Measurements from ENCODE around the gene ABCB8.
"Not testable (repeated sequence)": the region's sequence is repeated elsewhere in the genome, so short reads cannot be mapped to it uniquely, and the experiment has no call there.

ABCB8 gene

DNA sequence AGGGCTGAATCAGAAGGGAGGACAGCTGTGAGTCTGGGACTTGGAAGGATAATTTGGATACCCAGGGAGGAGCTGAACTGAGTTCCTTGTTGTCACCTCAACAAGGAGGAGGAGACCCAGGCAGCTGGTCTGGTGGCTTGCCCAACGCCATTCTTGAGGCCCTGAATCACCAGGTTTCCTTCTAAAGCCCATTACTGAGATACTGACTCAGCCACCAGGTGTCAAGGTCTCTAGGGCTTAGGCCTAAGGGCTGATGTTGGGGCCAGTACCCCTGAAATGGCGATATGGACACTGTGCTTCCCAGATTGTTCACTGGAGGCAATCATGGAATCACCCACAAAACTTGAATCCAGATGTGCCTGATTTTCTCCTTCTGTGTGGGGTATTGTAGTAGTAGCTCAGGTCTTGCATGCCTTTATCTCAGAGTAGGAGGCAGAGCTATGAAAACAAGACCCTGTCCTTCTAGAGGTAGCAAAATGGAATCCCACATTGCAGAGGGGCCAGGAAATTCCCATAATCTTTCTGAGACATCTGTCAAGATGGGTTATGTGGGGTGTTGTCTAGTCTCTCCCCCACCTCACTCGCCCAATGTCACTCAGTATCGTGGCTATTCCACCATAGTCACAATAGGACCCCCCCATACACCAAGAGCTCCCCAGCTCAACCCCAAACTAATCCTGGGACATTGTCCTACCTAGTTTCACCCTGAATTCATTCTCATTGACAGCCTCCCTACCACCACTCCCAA is 2.2 kb upstream of the ABCB8 start:
- no peak overlapping the region for H3K4me3 ChIP-seq (ENCODE audit: low read depth, low read length)
- TF ChIP-seq, protein P1, sequence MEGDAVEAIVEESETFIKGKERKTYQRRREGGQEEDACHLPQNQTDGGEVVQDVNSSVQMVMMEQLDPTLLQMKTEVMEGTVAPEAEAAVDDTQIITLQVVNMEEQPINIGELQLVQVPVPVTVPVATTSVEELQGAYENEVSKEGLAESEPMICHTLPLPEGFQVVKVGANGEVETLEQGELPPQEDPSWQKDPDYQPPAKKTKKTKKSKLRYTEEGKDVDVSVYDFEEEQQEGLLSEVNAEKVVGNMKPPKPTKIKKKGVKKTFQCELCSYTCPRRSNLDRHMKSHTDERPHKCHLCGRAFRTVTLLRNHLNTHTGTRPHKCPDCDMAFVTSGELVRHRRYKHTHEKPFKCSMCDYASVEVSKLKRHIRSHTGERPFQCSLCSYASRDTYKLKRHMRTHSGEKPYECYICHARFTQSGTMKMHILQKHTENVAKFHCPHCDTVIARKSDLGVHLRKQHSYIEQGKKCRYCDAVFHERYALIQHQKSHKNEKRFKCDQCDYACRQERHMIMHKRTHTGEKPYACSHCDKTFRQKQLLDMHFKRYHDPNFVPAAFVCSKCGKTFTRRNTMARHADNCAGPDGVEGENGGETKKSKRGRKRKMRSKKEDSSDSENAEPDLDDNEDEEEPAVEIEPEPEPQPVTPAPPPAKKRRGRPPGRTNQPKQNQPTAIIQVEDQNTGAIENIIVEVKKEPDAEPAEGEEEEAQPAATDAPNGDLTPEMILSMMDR (IDR thresholded peaks at IDR 0.05; ENCODE audit: low read depth, low read length, missing control alignments) = no peak
- DNase-seq (ENCODE audit: low read depth) = no peak

DNA sequence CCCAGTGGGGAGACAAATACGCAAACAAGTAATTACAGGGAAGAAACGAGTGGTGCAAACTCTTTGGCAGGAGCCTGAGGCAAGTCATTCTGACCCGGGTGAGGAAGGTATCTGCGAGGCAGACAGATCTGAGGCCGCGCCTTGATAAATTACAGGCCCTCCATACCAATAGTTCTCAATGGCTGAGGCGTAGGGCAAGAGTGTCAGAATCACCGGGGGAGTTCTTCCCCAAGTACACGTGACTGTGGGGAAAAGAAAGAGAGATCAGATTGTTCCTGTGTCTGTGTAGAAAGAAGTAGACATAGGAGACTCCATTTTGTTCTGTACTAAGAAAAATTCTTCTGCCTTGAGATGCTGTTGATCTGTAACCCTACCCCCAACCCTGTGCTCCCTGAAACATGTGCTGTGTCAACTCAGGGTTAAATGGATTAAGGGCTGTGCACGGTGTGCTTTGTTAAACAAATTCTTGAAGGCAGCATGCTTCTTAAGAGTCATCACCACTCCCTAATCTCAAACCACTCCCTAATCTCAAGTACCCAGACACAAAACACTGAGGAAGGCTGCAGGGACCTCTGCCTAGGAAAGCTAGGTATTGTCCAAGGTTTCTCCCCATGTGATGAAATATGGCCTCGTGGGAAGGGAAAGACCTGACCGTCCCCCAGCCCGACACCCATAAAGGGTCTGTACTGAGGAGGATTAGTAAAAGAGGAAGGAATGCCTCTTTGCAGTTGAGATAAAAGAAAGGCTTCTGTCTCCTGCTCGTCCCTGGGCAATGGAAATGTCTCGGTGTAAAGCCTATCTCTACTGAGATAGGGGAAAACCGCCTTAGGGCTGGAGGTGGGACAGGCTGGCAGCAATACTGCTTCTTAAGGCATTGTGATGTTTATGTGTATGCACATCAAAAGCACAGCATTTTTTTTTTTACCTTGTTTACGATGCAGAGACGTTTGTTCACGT is 1.2 kb upstream of the ABCB8 start:
- not testable (repeated sequence) for DNase-seq (ENCODE audit: low read depth); H3K4me3 ChIP-seq (ENCODE audit: low read depth, low read length)

DNA sequence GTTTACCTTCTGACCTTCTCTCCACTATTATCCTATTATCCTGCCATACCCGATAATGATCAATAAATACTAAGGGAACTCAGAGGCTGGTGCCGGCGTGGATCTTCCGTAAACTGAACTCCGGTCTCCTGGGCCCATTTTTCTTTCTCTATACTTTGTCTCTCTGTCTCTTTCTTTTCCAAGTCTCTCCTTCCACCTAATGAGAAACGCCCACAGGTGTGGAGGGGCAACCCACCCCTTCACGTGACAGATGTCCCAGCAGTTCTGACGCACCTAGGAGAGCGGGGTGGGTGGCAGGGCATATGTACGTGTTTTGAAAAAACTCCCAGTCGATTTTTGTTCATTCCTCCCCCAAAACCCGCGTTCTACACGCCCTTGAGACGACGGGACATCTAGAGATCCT is 521 bp upstream of the ABCB8 start:
- peak overlapping the region; percentile 64 for H3K4me3 ChIP-seq (ENCODE audit: low read depth, low read length)
- not testable (repeated sequence) for DNase-seq (ENCODE audit: low read depth)

GRCh38 chr7:151028948-151029501 is 775 bp downstream of the ABCB8 start:
- no peak for DNase-seq (ENCODE audit: low read depth)
- peak overlapping the region; percentile 82 for H3K4me3 ChIP-seq (ENCODE audit: low read depth, low read length)
- TF ChIP-seq, protein P1 (IDR thresholded peaks at IDR 0.05; ENCODE audit: low read depth, low read length, missing control alignments) = no peak

GRCh38 chr7:151031011-151031410 is 2.8 kb downstream of the ABCB8 start:
- no peak overlapping the region for H3K4me3 ChIP-seq (ENCODE audit: low read depth, low read length)
- DNase-seq (ENCODE audit: low read depth) = no peak
- TF ChIP-seq, protein P1 (IDR thresholded peaks at IDR 0.05; ENCODE audit: low read depth, low read length, missing control alignments) = no peak

DNA sequence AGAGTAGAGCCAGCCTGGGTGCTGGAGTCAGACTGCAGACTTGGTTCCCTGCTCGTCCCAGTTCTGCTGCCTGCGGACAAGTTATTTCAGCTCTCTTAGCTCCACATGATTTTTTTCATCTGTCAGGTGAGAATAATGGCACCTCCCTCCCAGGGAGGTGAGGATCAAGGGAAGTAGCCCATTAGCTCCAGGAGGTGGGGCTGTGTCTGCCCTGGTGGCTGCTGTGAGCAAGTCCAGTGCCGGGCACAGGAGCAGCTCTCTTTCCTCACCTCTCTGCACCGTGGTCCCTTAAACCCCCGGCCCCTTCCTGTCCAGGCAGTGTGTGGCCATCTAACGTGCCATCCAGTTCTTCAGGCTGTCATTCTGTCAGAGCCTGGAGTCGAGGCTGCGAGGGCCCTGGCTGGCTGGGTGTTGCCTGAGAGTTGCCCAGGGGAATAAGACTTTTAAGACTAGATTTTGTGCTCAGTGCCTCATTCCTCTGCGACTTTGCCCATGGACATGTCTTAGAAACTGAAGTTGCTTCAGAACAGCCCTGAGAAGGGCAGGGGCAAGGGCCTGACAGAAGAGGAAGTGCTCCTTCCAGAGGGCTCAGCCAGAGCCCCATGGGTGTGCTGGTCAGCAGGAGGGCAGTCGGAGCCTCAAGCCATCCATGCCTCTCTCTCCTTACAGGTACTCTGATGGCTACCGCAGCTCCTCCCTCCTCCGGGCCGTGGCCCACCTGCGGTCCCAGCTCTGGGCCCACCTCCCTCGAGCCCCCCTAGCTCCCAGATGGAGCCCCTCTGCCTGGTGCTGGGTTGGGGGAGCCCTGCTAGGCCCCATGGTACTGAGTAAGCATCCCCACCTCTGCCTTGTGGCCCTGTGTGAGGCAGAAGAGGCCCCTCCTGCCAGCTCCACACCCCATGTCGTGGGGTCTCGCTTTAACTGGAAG is 5.0 kb downstream of the ABCB8 start:
- no peak for DNase-seq (ENCODE audit: low read depth)
- no peak overlapping the region for H3K4me3 ChIP-seq (ENCODE audit: low read depth, low read length)
- TF ChIP-seq, protein P1 (IDR thresholded peaks at IDR 0.05; ENCODE audit: low read depth, low read length, missing control alignments) = no peak

GRCh38 chr7:151033864-151034249 is 5.6 kb downstream of the ABCB8 start:
- DNase-seq (ENCODE audit: low read depth) = no peak
- H3K4me3 ChIP-seq (ENCODE audit: low read depth, low read length) = no peak overlapping the region
- TF ChIP-seq, protein P1 (IDR thresholded peaks at IDR 0.05; ENCODE audit: low read depth, low read length, missing control alignments) = no peak

Measured in GM12864 (cell line).